ENCODE results near the gene MLLT3. TPM values are rescaled to one million over a fixed set of nuclear protein-coding genes. Genes with fewer than 3 reads are reported as not detected.

MLLT3 gene
- total RNA-seq, 6 experiments from 2014 or later = 0.43 to 2.5 (median 1.2) TPM

DNA sequence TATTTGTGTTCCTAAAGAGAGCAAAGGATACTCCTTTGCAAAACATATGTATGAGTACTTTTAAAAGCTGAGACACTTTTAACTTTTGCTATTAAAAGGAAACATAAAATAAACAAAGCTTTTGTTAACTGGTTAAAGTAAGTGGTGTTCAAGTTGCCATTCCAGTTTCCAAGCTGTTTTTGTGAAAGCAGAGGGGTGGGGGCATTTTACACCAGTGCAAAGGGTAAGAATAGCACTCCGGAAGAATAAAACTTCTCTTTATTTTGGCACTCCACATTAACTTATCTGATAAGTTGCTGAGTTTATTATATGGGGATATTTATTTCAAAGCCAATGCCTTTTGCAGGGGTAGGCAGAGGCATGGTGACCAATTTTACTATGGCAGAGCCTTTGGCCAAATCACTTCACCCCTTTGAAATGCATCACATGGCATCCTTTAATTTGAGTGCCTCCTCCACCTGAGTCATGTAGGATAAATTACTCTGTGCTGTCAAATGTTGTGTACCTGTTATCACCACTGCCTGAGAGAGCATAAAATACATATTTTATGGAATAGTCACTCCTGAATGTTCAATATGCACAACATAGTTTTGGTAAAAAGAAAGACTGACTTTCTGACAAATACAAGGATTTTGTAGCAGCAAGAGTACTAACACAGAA is 62.9 kb downstream of the MLLT3 start:
- Histone ChIP-seq H3K36me3 (no peaks in the 10 kb centered on the region), H3K4me1 (no peaks in the 10 kb centered on the region), H3K4me3 (no peak overlapping the region), H3K27me3 (no peaks in the 10 kb centered on the region), H3K27ac (no peak overlapping the region), H3K9me3 (no peaks in the 10 kb centered on the region)
- intact Hi-C loops (cut with DNase I) = no loop called here
- no peak for DNase-seq
- WGBS (ENCODE audit: insufficient coverage, low coverage, low lambda C conversion rate, missing lambda C conversion rate) = 53% methylated on average over 1 of the region's 1 CpG
- TF ChIP-seq POLR2A (IDR thresholded peaks at IDR 0.05) = no peak
- TF ChIP-seq, protein P1, sequence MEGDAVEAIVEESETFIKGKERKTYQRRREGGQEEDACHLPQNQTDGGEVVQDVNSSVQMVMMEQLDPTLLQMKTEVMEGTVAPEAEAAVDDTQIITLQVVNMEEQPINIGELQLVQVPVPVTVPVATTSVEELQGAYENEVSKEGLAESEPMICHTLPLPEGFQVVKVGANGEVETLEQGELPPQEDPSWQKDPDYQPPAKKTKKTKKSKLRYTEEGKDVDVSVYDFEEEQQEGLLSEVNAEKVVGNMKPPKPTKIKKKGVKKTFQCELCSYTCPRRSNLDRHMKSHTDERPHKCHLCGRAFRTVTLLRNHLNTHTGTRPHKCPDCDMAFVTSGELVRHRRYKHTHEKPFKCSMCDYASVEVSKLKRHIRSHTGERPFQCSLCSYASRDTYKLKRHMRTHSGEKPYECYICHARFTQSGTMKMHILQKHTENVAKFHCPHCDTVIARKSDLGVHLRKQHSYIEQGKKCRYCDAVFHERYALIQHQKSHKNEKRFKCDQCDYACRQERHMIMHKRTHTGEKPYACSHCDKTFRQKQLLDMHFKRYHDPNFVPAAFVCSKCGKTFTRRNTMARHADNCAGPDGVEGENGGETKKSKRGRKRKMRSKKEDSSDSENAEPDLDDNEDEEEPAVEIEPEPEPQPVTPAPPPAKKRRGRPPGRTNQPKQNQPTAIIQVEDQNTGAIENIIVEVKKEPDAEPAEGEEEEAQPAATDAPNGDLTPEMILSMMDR (IDR thresholded peaks at IDR 0.05) = no peak
- no peak for ATAC-seq

GRCh38 chr9:20558566-20559016 is 63.7 kb downstream of the MLLT3 start:
- ATAC-seq (no peak), DNase-seq (no peak)
- no peak overlapping the region for H3K4me3 ChIP-seq
- intact Hi-C loops (cut with DNase I) = no loop called here
- no peak overlapping the region for H3K27ac ChIP-seq
- no peak for TF ChIP-seq POLR2A (IDR thresholded peaks at IDR 0.05)
- TF ChIP-seq, protein P1 (IDR thresholded peaks at IDR 0.05) = no peak
- WGBS (ENCODE audit: insufficient coverage, low coverage, low lambda C conversion rate, missing lambda C conversion rate) = 42% methylated on average over 2 of the region's 2 CpGs
- no peaks in the 10 kb centered on the region for H3K36me3 ChIP-seq
- H3K27me3 ChIP-seq = no peaks in the 10 kb centered on the region
- H3K9me3 ChIP-seq = no peaks in the 10 kb centered on the region
- H3K4me1 ChIP-seq = no peaks in the 10 kb centered on the region

GRCh38 chr9:20557890-20558565 is 64.3 kb downstream of the MLLT3 start:
- 37% methylated on average over 5 of the region's 5 CpGs for WGBS (ENCODE audit: insufficient coverage, low coverage, low lambda C conversion rate, missing lambda C conversion rate)
- no peak for TF ChIP-seq POLR2A (IDR thresholded peaks at IDR 0.05)
- TF ChIP-seq, protein P1 (IDR thresholded peaks at IDR 0.05) = no peak
- H3K27ac ChIP-seq = no peak overlapping the region
- H3K4me3 ChIP-seq = no peak overlapping the region
- H3K4me1 ChIP-seq = no peaks in the 10 kb centered on the region
- H3K27me3 ChIP-seq = no peaks in the 10 kb centered on the region
- intact Hi-C loops (cut with DNase I) = no loop called here
- no peak for DNase-seq
- H3K36me3 ChIP-seq = no peaks in the 10 kb centered on the region
- ATAC-seq = no peak
- H3K9me3 ChIP-seq = no peaks in the 10 kb centered on the region

- Histone ChIP-seq H3K27me3 (no peaks in the 10 kb centered on the region), H3K4me1 (no peaks in the 10 kb centered on the region), H3K27ac (no peak overlapping the region), H3K9me3 (no peaks in the 10 kb centered on the region), H3K36me3 (no peaks in the 10 kb centered on the region), H3K4me3 (no peak overlapping the region)
- intact Hi-C loops (cut with DNase I) = no loop called here
- TF ChIP-seq POLR2A (IDR thresholded peaks at IDR 0.05) = no peak
- TF ChIP-seq, protein P1 (IDR thresholded peaks at IDR 0.05) = no peak
- WGBS (ENCODE audit: insufficient coverage, low coverage, low lambda C conversion rate, missing lambda C conversion rate) = 86% methylated on average over 1 of the region's 1 CpG
- ATAC-seq (no peak), DNase-seq (no peak)
These were observed 65.0 kb downstream of the MLLT3 start for GRCh38 chr9:20557285-20557684.

All from right lobe of liver (tissue), 6 donors.